HCT116 (cell line): Measurements from ENCODE around the gene ROBO1. TPM values are rescaled to one million over a fixed set of nuclear protein-coding genes. Genes with fewer than 3 reads are reported as not detected.

Experiments used
- ATAC-seq: fragments of 200-7000 bp; cut with Tn5 transposase; 2 replicates; pipeline ENCODE4 v1.9.1; 2020; ENCODE audit warnings: mild to moderate bottlenecking, moderate library complexity
- BruUV-seq: library from RNA; stranded (reverse); fragments of 400-500 nt; replicated peaks from 2 replicates; lab custom pipeline; 2021; lab: Mats Ljungman, UMichigan
- CTCF ChIA-PET: fragments of 300-600 bp; sonication (Branson Sonifier 250); formaldehyde crosslinking; loops from one replicate; lab custom pipeline; 2021; ENCODE audit warnings: antibody characterized with exemption; lab: Charles Lee
- POLR2A ChIA-PET: fragments of 300-600, 350-600 bp; sonication (Branson Sonifier 250); formaldehyde crosslinking; loops from one replicate; lab custom pipeline; 2021; ENCODE audit warnings: antibody characterized with exemption; lab: Charles Lee
- RAD21 ChIA-PET, 2 experiments: fragments of 300-600 bp; sonication (Branson Sonifier 250); formaldehyde crosslinking; loops; one replicate each; lab custom pipeline; 2023; ENCODE audit warnings: low total read pairs in 2 of 2; ENCODE audit not compliant: uncharacterized antibody in 2 of 2, unreplicated experiment in 2 of 2, low non-redundant PET in 1 of 2; lab: Charles Lee
- DNase-seq: peaks from one replicate; pipeline ENCODE4 v3.0.0-alpha.2; 2010; ENCODE audit warnings: low read depth, low spot score
- H2AFZ ChIP-seq: fragments of 200-600 bp; shearing (Covaris generic), sonication (generic); 2 replicates; pipeline ENCODE4 v1.6.1; 2017; ENCODE audit warnings: low read depth, mixed run types, mixed read lengths, antibody characterized with exemption, low read length; ENCODE audit not compliant: poor library complexity, severe bottlenecking
- H3K27ac ChIP-seq: 2 replicates; pipeline ENCODE4 v1.5.1; 2012; ENCODE audit warnings: low read depth, low read length
- H3K27me3 ChIP-seq: fragments of 200-600 bp; sonication (generic); 2 replicates; pipeline ENCODE4 v1.6.1; 2016; ENCODE audit warnings: mixed run types, low read length, mixed read lengths; ENCODE audit not compliant: insufficient read depth
- H3K36me3 ChIP-seq, 2 experiments: fragments of 200-500 bp in 1 of 2; fragments of 200-600 bp in 1 of 2; sonication (Bioruptor generic) in 1 of 2; sonication (generic) in 1 of 2; 2 replicates each; pipeline versions ENCODE4 v1.5.1 to v1.6.1; 2014 to 2016; ENCODE audit warnings: low read length in 2 of 2, inconsistent platforms in 1 of 2, mixed read lengths in 1 of 2, mixed run types in 1 of 2; ENCODE audit not compliant: insufficient read depth in 2 of 2, control insufficient read depth in 1 of 2
- H3K4me1 ChIP-seq, 2 experiments: fragments of 200-600 bp in 1 of 2; sonication (generic) in 1 of 2; 2 replicates each; pipeline versions ENCODE4 v1.5.1 to v1.6.1; 2012 to 2017; ENCODE audit warnings: low read length in 2 of 2, inconsistent platforms in 1 of 2, mild to moderate bottlenecking in 1 of 2, mixed read lengths in 1 of 2, mixed run types in 1 of 2, moderate library complexity in 1 of 2; ENCODE audit not compliant: insufficient read depth in 2 of 2, control insufficient read depth in 1 of 2
- H3K4me2 ChIP-seq: fragments of 200-600 bp; sonication (generic); 2 replicates; pipeline ENCODE4 v1.6.1; 2017; ENCODE audit warnings: mixed run types, low read length, mixed read lengths
- H3K4me3 ChIP-seq, 2 experiments: fragments of 200-600 bp in 1 of 2; sonication (generic) in 1 of 2; replicated peaks in 1 of 2; 2 replicates each; pipeline ENCODE4 v1.5.1; 2011 to 2016; ENCODE audit warnings: low read length in 2 of 2, control low read depth in 1 of 2, low read depth in 1 of 2, mild to moderate bottlenecking in 1 of 2, mixed read lengths in 1 of 2, mixed run types in 1 of 2
- H3K79me2 ChIP-seq: fragments of 200-600 bp; sonication (generic); 2 replicates; pipeline ENCODE4 v1.6.1; 2017; ENCODE audit warnings: mild to moderate bottlenecking, mixed run types, low read length, moderate library complexity, mixed read lengths; ENCODE audit not compliant: insufficient read depth
- H3K9ac ChIP-seq: fragments of 200-600 bp; sonication (generic); 2 replicates; pipeline ENCODE4 v1.6.1; 2016; ENCODE audit warnings: low read length, mixed read lengths
- H3K9me2 ChIP-seq: fragments of 200-600 bp; sonication (generic), shearing (Covaris generic); 2 replicates; pipeline ENCODE4 v1.6.1; 2017; ENCODE audit warnings: mixed run types, mild to moderate bottlenecking, moderate library complexity; ENCODE audit not compliant: insufficient read depth
- H3K9me3 ChIP-seq, 2 experiments: fragments of 200-500 bp in 1 of 2; fragments of 200-600 bp in 1 of 2; sonication (Bioruptor generic) in 1 of 2; sonication (generic) in 1 of 2; 2 replicates each; pipeline ENCODE4 v1.6.1; 2014 to 2017; ENCODE audit warnings: low read length in 2 of 2, mixed read lengths in 2 of 2, inconsistent platforms in 1 of 2, low read depth in 1 of 2, mild to moderate bottlenecking in 1 of 2, mixed run types in 1 of 2, moderate library complexity in 1 of 2; ENCODE audit not compliant: control insufficient read depth in 1 of 2, insufficient read depth in 1 of 2
- H4K20me1 ChIP-seq: fragments of 200-600 bp; sonication (generic), shearing (Covaris generic); 2 replicates; pipeline ENCODE4 v1.6.1; 2017; ENCODE audit warnings: mixed run types, mild to moderate bottlenecking, moderate library complexity; ENCODE audit not compliant: insufficient read depth
- CBX3 ChIP-seq: IDR thresholded peaks from 2 replicates; pipeline ENCODE4 v1.6.1; 2012; ENCODE audit warnings: low read depth
- EGR1 ChIP-seq: IDR thresholded peaks from 2 replicates; pipeline ENCODE4 v1.6.1; 2012; ENCODE audit warnings: low read depth
- ELF1 ChIP-seq: IDR thresholded peaks from 2 replicates; pipeline ENCODE4 v1.6.1; 2012; ENCODE audit warnings: low read depth, borderline replicate concordance
- EZH2 ChIP-seq: fragments of 200-600 bp; sonication (generic); IDR thresholded peaks from 2 replicates; pipeline ENCODE4 v1.6.1; 2017; ENCODE audit warnings: antibody characterized with exemption, mixed run types
- JUND ChIP-seq: IDR thresholded peaks from 2 replicates; pipeline ENCODE4 v1.6.1; 2012
- POLR2A ChIP-seq: IDR thresholded peaks from 2 replicates; pipeline ENCODE4 v1.7.0; 2011; ENCODE audit warnings: borderline replicate concordance; ENCODE audit not compliant: insufficient read depth, insufficient read length; ENCODE audit errors: extremely low read depth
- SIN3A ChIP-seq: IDR thresholded peaks from 2 replicates; pipeline ENCODE4 v1.6.1; 2012; ENCODE audit warnings: low read depth
- SP1 ChIP-seq: IDR thresholded peaks from 2 replicates; pipeline ENCODE4 v1.6.1; 2012; ENCODE audit warnings: low read depth
- TCF7L2 ChIP-seq: IDR thresholded peaks from 2 replicates; pipeline ENCODE4 v1.7.0; 2011; ENCODE audit warnings: borderline replicate concordance, inconsistent platforms; ENCODE audit not compliant: insufficient read depth, insufficient read length; ENCODE audit errors: extremely low read depth
- ZFX ChIP-seq: fragments of 450-650 bp; IDR thresholded peaks from 2 replicates; pipeline ENCODE4 v1.6.1; 2017
- intact Hi-C: fragments of 100-400 bp; cut with micrococcal nuclease; formaldehyde crosslinking; loops from 2 replicates; pipeline ENCODE4 v1.10.0; 2022
- total RNA-seq: library from RNA; stranded (reverse); gene quantifications from one replicate; pipeline ENCODE4 v1.2.1, GENCODE V29; 2021; ENCODE audit not compliant: unreplicated experiment
- TF ChIP-seq, protein P1 (sequence below): IDR thresholded peaks from 2 replicates; pipeline ENCODE4 v1.6.1; 2012

ROBO1 gene
- total RNA-seq, 1 experiment from 2014 or later = 0.27 TPM

DNA sequence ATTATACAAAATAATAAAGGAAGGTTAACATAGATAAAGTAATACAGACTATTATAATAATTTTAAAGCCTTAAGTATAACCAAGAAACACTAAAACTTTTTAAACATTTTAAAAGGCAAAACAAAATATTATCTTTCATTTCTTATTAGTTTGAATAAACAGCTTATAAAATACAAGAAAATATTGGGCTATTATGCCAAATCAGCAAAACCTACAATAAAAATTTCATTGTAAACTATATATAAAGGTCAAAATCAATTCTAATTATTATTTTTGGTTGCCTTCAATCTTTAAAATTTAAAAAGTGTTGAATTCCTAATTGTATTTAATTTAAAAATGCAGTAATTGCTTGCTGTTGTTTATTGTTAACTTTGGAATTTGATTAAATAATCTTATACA is 430.0 kb downstream of the ROBO1 start:
- ChIA-PET RAD21 (no interaction called here), POLR2A (no interaction called here), CTCF (no interaction called here)
- Histone ChIP-seq H3K27me3 (no peaks in the 10 kb centered on the region), H3K79me2 (no peaks in the 10 kb centered on the region), H3K4me2 (no peak overlapping the region), H3K36me3 (no peaks in the 10 kb centered on the region), H4K20me1 (no peaks in the 10 kb centered on the region), H3K27ac (no peak overlapping the region), H3K9me3 (peaks cover 11 to 27% of the 10 kb centered on the region in 2 experiments; a peak in 2 of 4 replicates), H3K4me1 (no peaks in the 10 kb centered on the region), H3K9ac (no peak overlapping the region), H2AFZ (no peak overlapping the region), H3K9me2 (no peaks in the 10 kb centered on the region), H3K4me3 (no peak overlapping the region)
- no peak for ATAC-seq
- intact Hi-C loops = no loop called here
- TF ChIP-seq POLR2A = no peak
- no peak for TF ChIP-seq TCF7L2
- no peak for TF ChIP-seq SP1
- TF ChIP-seq JUND = no peak
- TF ChIP-seq, protein P1, sequence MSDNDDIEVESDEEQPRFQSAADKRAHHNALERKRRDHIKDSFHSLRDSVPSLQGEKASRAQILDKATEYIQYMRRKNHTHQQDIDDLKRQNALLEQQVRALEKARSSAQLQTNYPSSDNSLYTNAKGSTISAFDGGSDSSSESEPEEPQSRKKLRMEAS = no peak
- no peak for DNase-seq
- BruUV-seq = no TSS peak

DNA sequence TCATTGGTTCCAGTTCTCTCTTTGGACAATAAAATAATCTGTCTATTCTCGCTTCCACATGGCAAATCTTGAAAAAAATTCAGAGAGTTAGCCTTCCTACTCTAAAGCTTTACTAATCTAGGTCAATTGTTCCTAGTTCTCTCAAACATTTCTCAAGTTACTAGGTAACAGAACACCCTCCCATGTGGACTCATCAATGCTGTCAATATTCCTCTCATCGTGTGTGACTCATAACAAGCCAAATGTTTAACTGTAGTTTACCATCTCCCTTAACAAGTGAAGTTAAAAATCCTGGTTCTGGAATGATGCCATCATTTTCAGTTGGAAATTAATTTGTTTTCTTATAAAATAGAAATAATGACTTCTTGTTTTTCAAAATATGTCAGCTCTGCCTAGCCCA is 438.6 kb downstream of the ROBO1 start:
- no peak for ATAC-seq
- RAD21 ChIA-PET = no interaction called here
- no peaks in the 10 kb centered on the region for H3K27me3 ChIP-seq

More for the DNA sequence above, 438.6 kb downstream of the ROBO1 start:
- no peak overlapping the region for H3K4me3 ChIP-seq
- no peak overlapping the region for H3K27ac ChIP-seq
- POLR2A ChIA-PET = no interaction called here
- intact Hi-C loops = no loop called here
- no TSS peak for BruUV-seq
- H4K20me1 ChIP-seq = no peaks in the 10 kb centered on the region
- no peak for DNase-seq
- CTCF ChIA-PET = no interaction called here
- no peaks in the 10 kb centered on the region for H3K79me2 ChIP-seq
- H3K4me2 ChIP-seq = no peak overlapping the region
- no peaks in the 10 kb centered on the region for H3K4me1 ChIP-seq
- H3K9me2 ChIP-seq = no peaks in the 10 kb centered on the region
- TF ChIP-seq ELF1 = no peak
- no peak for TF ChIP-seq CBX3
- no peak for TF ChIP-seq EGR1
- TF ChIP-seq SIN3A = no peak
- TF ChIP-seq TCF7L2 = no peak
- no peak for TF ChIP-seq EZH2
- TF ChIP-seq ZFX = no peak
- peaks cover 3 to 26% of the 10 kb centered on the region in 2 experiments; a peak in 3 of 4 replicates for H3K9me3 ChIP-seq
- no peak overlapping the region for H2AFZ ChIP-seq
- H3K36me3 ChIP-seq = no peaks in the 10 kb centered on the region
- no peak overlapping the region for H3K9ac ChIP-seq
